ENCODE data around the gene RUSC1.
A peak's percentile ranks its signal among the peaks of the same experiment; 100 is the strongest.

Gene RUSC1

DNA sequence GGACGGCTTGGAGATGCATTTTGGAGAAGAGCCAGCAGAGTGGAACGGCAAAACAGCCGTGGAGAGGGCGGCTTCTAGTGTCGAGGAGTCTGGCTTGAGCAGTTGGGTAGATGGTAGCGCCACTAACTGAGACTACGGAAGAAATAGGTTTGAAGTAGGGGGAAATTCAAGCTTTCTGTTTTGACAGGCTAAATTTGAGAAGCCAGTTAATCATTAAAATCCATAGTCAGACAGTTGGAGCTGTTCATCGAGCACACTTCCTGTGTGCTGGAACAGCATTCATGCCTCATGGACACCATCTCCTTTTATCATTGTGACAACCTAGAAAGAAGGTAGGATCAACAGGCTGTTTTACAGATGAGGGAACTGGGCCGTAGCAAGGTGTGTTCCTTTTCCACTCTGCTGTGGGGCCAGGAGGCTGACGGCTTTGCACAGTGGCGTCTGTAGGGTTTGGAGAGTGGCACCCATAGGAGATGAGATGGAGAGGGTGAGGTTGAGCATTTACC lies 16.1 kb upstream of the RUSC1 start:
- Mint-ChIP-seq H3K4me3 (no peak overlapping the region), H3K9me3 (no peaks in the 10 kb centered on the region), H3K27ac (no peak overlapping the region), H3K36me3 (no peaks in the 10 kb centered on the region), H3K27me3 (no peaks in the 10 kb centered on the region), H3K4me1 (peaks cover 3% of the 10 kb centered on the region)
- ATAC-seq (ENCODE audit: low read depth): no peak
- DNase-seq (ENCODE audit: low spot score in 2 of 2): no peak

DNA sequence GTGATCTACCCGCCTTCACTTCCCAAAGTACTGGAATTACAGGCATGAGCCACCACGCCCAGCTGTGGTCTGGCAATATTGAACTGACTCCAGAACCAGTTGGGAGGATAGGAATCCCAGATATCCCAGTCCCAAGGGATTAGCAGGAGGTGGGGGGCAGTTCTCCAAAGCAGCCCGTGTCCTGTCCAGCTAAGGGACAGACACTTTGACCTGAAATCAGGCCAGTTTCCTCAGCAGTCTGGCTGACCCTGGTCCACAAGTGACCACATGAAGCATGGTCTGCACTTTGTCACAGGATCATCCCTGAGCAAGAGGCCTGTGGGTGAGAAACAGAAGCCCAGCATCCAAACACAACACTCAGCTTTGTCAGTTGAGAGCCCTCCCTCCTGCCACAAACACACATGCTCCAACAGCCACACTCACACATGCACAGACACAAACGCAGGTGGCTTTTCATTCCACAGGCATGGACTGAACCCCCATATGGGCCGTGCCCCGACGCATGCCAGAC lies 14.8 kb upstream of the RUSC1 start:
- H3K4me3 Mint-ChIP-seq: peak overlapping the region; percentile 4
- H3K27me3 Mint-ChIP-seq: no peaks in the 10 kb centered on the region
- H3K4me1 Mint-ChIP-seq: peaks cover 6% of the 10 kb centered on the region
- ATAC-seq (ENCODE audit: low read depth): no peak
- no peak for DNase-seq (ENCODE audit: low spot score in 2 of 2)
- no peaks in the 10 kb centered on the region for H3K36me3 Mint-ChIP-seq
- no peaks in the 10 kb centered on the region for H3K9me3 Mint-ChIP-seq
- peak overlapping the region; percentile 19 for H3K27ac Mint-ChIP-seq

- Mint-ChIP-seq H3K4me1 (peaks cover 6% of the 10 kb centered on the region), H3K9me3 (no peaks in the 10 kb centered on the region), H3K36me3 (peaks cover 4% of the 10 kb centered on the region), H3K27me3 (no peaks in the 10 kb centered on the region), H3K27ac (peak overlapping the region; percentile 64), H3K4me3 (peak overlapping the region; percentile 2)
- ATAC-seq (ENCODE audit: low read depth) (no peak), DNase-seq (ENCODE audit: low spot score in 2 of 2) (no peak)
Observed at GRCh38 chr1:155307247-155307740, 13.4 kb upstream of the RUSC1 start.

GRCh38 chr1:155308493-155309422 lies 11.9 kb upstream of the RUSC1 start, which contains the start of gene FDPS:
TSS of gene FDPS (plus strand) at chr1:155308866. CDS start at chr1:155309790, 924 bp downstream.
- ATAC-seq (ENCODE audit: low read depth): peak; percentile 95
- peak within 1 kb of the TSS; percentile 94 for H3K27ac Mint-ChIP-seq
- peaks cover 13% of the 10 kb centered on the region for H3K36me3 Mint-ChIP-seq
- peak within 1 kb of the TSS; percentile 94 for H3K4me3 Mint-ChIP-seq
- no peaks in the 10 kb centered on the region for H3K27me3 Mint-ChIP-seq
- DNase-seq (ENCODE audit: low spot score in 2 of 2): peak; percentile 82 to 93
- no peaks in the 10 kb centered on the region for H3K9me3 Mint-ChIP-seq
- H3K4me1 Mint-ChIP-seq: peaks cover 6% of the 10 kb centered on the region

GRCh38 chr1:155309423-155310021 lies 11.2 kb upstream of the RUSC1 start:
- H3K36me3 Mint-ChIP-seq: peaks cover 13% of the 10 kb centered on the region
- peaks cover 6% of the 10 kb centered on the region for H3K4me1 Mint-ChIP-seq
- no peaks in the 10 kb centered on the region for H3K9me3 Mint-ChIP-seq
- H3K27me3 Mint-ChIP-seq: no peaks in the 10 kb centered on the region
- DNase-seq (ENCODE audit: low spot score in 2 of 2) (no peak), ATAC-seq (ENCODE audit: low read depth) (no peak)
- H3K27ac Mint-ChIP-seq: peak overlapping the region; percentile 94
- peak overlapping the region; percentile 94 for H3K4me3 Mint-ChIP-seq

DNA sequence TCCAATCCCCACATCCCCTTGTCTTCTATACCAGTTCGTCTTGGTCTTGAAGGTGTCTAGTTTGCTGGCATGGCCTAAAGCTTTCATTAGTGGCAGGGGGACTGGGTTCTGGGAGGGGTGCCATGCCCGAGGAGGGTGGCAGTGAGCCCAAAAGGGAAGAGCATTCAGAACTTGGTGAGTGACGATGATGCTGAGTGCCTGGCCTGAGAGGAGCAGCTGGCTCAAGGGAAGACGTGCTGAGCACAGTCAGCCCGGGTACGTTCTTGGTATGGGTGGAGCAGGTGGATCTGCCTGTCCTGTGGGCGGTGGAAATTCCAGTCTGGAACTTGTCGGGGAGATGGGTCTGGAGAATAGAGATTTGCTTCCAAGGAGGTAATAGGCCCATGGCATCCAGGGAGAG lies 7.4 kb upstream of the RUSC1 start:
- ATAC-seq (ENCODE audit: low read depth) (no peak), DNase-seq (ENCODE audit: low spot score in 2 of 2) (no peak)
- peaks cover 6% of the 10 kb centered on the region for H3K4me1 Mint-ChIP-seq
- H3K9me3 Mint-ChIP-seq: no peaks in the 10 kb centered on the region
- no peak overlapping the region for H3K4me3 Mint-ChIP-seq
- H3K27me3 Mint-ChIP-seq: no peaks in the 10 kb centered on the region
- peaks cover 13% of the 10 kb centered on the region for H3K36me3 Mint-ChIP-seq
- no peak overlapping the region for H3K27ac Mint-ChIP-seq

DNA sequence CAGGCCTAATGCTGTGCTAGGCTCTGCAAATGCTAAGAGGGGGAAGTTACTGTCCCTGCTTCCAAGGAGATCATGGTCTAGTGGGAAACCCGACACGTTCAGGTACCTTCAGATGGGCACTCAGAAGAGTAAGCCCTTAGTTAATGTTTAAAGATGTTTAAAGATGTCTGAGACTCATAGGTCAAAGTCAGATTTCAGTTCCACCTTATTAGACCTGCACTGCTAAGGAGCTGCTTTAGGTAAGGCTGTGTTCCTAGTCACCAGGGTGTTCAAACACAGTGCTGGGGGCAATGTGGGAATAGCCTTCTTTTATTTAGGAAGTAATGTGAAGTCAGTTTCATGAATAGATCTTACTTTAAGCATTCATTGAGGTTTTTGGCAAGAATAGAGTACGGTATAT lies 3.8 kb upstream of the RUSC1 start:
- H3K36me3 Mint-ChIP-seq: peaks cover 17% of the 10 kb centered on the region
- ATAC-seq (ENCODE audit: low read depth): no peak
- peaks cover 16% of the 10 kb centered on the region for H3K4me1 Mint-ChIP-seq
- H3K27me3 Mint-ChIP-seq: no peaks in the 10 kb centered on the region
- no peaks in the 10 kb centered on the region for H3K9me3 Mint-ChIP-seq
- H3K27ac Mint-ChIP-seq: no peak overlapping the region
- no peak for DNase-seq (ENCODE audit: low spot score in 2 of 2)
- no peak overlapping the region for H3K4me3 Mint-ChIP-seq

DNA sequence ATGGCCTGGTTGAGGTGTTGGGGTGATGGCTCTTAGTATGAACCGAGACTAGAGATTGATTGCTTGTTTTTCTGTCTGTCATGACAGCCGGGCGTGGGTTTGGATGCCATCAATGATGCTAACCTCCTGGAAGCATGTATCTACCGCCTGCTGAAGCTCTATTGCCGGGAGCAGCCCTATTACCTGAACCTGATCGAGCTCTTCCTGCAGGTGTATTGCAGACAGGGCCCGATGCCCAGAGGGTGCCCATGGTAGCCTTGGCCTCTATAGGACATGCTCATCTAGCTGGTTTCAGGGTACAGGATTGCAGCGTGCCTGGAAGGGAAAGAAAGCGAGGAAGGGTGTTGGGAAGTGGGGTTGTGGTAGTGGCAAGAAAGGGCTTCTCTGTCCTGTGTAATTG lies 2.6 kb upstream of the RUSC1 start:
- H3K27me3 Mint-ChIP-seq: no peaks in the 10 kb centered on the region
- peaks cover 10% of the 10 kb centered on the region for H3K36me3 Mint-ChIP-seq
- H3K4me3 Mint-ChIP-seq: no peak overlapping the region
- H3K27ac Mint-ChIP-seq: no peak overlapping the region
- H3K9me3 Mint-ChIP-seq: no peaks in the 10 kb centered on the region
- ATAC-seq (ENCODE audit: low read depth) (no peak), DNase-seq (ENCODE audit: low spot score in 2 of 2) (no peak)
- H3K4me1 Mint-ChIP-seq: peaks cover 16% of the 10 kb centered on the region

GRCh38 chr1:155319536-155319935 lies 1.2 kb upstream of the RUSC1 start:
- ATAC-seq (ENCODE audit: low read depth): no peak
- H3K27me3 Mint-ChIP-seq: no peaks in the 10 kb centered on the region
- peaks cover 16% of the 10 kb centered on the region for H3K4me1 Mint-ChIP-seq
- no peaks in the 10 kb centered on the region for H3K9me3 Mint-ChIP-seq
- H3K27ac Mint-ChIP-seq: no peak overlapping the region
- DNase-seq (ENCODE audit: low spot score in 2 of 2): no peak
- H3K4me3 Mint-ChIP-seq: no peak overlapping the region
- H3K36me3 Mint-ChIP-seq: peaks cover 4% of the 10 kb centered on the region

- ATAC-seq (ENCODE audit: low read depth) (no peak), DNase-seq (ENCODE audit: low spot score in 2 of 2) (no peak)
- Mint-ChIP-seq H3K4me3 (peak overlapping the region; percentile 78), H3K9me3 (no peaks in the 10 kb centered on the region), H3K27me3 (no peaks in the 10 kb centered on the region), H3K27ac (no peak overlapping the region), H3K4me1 (peaks cover 16% of the 10 kb centered on the region), H3K36me3 (peaks cover 4% of the 10 kb centered on the region)
Observed at GRCh38 chr1:155320252-155320651, 442 bp upstream of the RUSC1 start.

DNA sequence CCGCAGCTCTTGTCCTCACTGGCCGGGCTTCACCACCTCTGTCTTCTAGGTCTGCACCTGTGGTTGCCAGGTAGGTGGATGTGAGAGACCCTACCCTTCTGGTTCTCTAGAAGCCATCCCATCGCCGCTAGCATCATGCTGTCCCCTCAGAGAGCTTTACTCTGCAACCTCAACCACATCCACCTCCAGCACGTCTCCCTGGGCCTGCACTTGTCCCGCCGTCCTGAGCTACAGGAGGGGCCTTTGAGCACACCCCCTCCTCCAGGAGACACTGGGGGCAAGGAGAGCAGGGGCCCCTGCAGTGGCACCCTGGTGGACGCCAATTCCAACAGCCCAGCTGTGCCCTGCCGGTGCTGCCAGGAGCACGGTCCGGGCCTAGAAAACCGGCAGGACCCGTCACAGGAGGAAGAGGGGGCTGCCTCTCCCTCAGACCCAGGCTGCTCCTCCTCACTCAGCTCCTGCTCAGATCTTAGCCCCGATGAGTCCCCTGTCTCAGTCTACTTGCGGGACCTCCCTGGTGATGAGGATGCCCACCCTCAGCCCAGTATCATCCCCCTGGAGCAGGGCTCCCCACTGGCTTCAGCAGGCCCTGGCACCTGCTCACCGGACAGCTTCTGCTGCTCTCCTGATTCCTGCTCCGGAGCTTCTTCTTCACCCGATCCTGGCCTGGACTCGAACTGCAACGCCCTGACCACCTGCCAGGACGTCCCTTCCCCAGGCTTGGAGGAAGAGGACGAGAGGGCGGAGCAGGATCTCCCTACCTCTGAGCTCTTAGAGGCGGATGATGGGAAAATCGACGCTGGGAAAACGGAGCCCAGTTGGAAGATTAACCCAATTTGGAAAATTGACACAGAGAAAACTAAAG lies 1.2 kb downstream of the RUSC1 start:
- no peak overlapping the region for H3K27ac Mint-ChIP-seq
- peaks cover 22% of the 10 kb centered on the region for H3K4me1 Mint-ChIP-seq
- no peaks in the 10 kb centered on the region for H3K27me3 Mint-ChIP-seq

GRCh38 chr1:155322571-155322952 lies 1.9 kb downstream of the RUSC1 start:
- no peaks in the 10 kb centered on the region for H3K9me3 Mint-ChIP-seq
- DNase-seq (ENCODE audit: low spot score in 2 of 2) (no peak), ATAC-seq (ENCODE audit: low read depth) (no peak)
- no peak overlapping the region for H3K27ac Mint-ChIP-seq
- H3K27me3 Mint-ChIP-seq: no peaks in the 10 kb centered on the region
- H3K36me3 Mint-ChIP-seq: peaks cover 4% of the 10 kb centered on the region
- peak overlapping the region; percentile 92 for H3K4me3 Mint-ChIP-seq
- H3K4me1 Mint-ChIP-seq: peaks cover 22% of the 10 kb centered on the region

More for the DNA sequence above, 1.2 kb downstream of the RUSC1 start:
- ATAC-seq (ENCODE audit: low read depth): no peak
- peak overlapping the region; percentile 92 for H3K4me3 Mint-ChIP-seq
- DNase-seq (ENCODE audit: low spot score in 2 of 2): no peak
- H3K36me3 Mint-ChIP-seq: peaks cover 4% of the 10 kb centered on the region
- no peaks in the 10 kb centered on the region for H3K9me3 Mint-ChIP-seq

- Mint-ChIP-seq H3K9me3 (no peaks in the 10 kb centered on the region), H3K27me3 (no peaks in the 10 kb centered on the region), H3K36me3 (peaks cover 4% of the 10 kb centered on the region), H3K27ac (peak overlapping the region; percentile 74), H3K4me1 (peaks cover 22% of the 10 kb centered on the region), H3K4me3 (peak overlapping the region; percentile 92)
- DNase-seq (ENCODE audit: low spot score in 2 of 2) (peak; percentile 88 to 97), ATAC-seq (ENCODE audit: low read depth) (peak; percentile 64)
Observed at GRCh38 chr1:155322953-155323728, 2.4 kb downstream of the RUSC1 start.
